Inferior parietal cortex (tissue), 1 donor: ENCODE measurements around the gene ZNF322.
A peak's percentile ranks its signal among the peaks of the same experiment; 100 is the strongest.

Experiments
- DNase-seq: peaks from one replicate; pipeline ENCODE4 v3.0.0-alpha.2; 2016; ENCODE audit errors: extremely low spot score

Gene ZNF322

GRCh38 chr6:26613689-26614683 lies 45.6 kb downstream of the ZNF322 start:
- no peak for DNase-seq

GRCh38 chr6:26613201-26613600 lies 46.3 kb downstream of the ZNF322 start:
- no peak for DNase-seq

GRCh38 chr6:26611599-26611998 lies 47.9 kb downstream of the ZNF322 start:
- DNase-seq, result no peak

- no peak for DNase-seq
Observed at GRCh38 chr6:26609463-26609862, 50.1 kb downstream of the ZNF322 start.

- DNase-seq, result peak; percentile 75
Observed at GRCh38 chr6:26607434-26608230, 51.9 kb downstream of the ZNF322 start.

- no peak for DNase-seq
Observed at GRCh38 chr6:26604797-26605196, 54.7 kb downstream of the ZNF322 start.

GRCh38 chr6:26604026-26604425 lies 55.5 kb downstream of the ZNF322 start:
- DNase-seq, result no peak

GRCh38 chr6:26602262-26602661 lies 57.3 kb downstream of the ZNF322 start:
- DNase-seq, result no peak

GRCh38 chr6:26600759-26601158 lies 58.8 kb downstream of the ZNF322 start:
- DNase-seq, result no peak

- DNase-seq, result no peak
Observed at GRCh38 chr6:26599591-26599990, 60.0 kb downstream of the ZNF322 start.

- no peak for DNase-seq
Observed at GRCh38 chr6:26599134-26599533, 60.4 kb downstream of the ZNF322 start.

- DNase-seq, result no peak
Observed at GRCh38 chr6:26598267-26598666, 61.3 kb downstream of the ZNF322 start.

- DNase-seq, result no peak
Observed at GRCh38 chr6:26597821-26598220, 61.7 kb downstream of the ZNF322 start.

GRCh38 chr6:26597389-26597766 lies 62.2 kb downstream of the ZNF322 start:
- no peak for DNase-seq

GRCh38 chr6:26596579-26597388 lies 62.8 kb downstream of the ZNF322 start, which contains the start of gene ABT1:
TSS of gene ABT1 (plus strand) at chr6:26596953. CDS start at chr6:26596983, 30 bp downstream.
- peak; percentile 97 for DNase-seq

GRCh38 chr6:26595669-26596269 lies 63.8 kb downstream of the ZNF322 start:
- peak; percentile 94 for DNase-seq

- peak; percentile 63 for DNase-seq
Observed at GRCh38 chr6:26594730-26595632, 64.6 kb downstream of the ZNF322 start.

GRCh38 chr6:26594131-26594498 lies 65.4 kb downstream of the ZNF322 start:
- DNase-seq, result no peak

- DNase-seq, result no peak
Observed at GRCh38 chr6:26593278-26594130, 66.0 kb downstream of the ZNF322 start.
